Activated T-cell treated with anti-CD3 and anti-CD28 coated beads, Interleukin-2, amount 50 U/mL, for 48 hours (primary cell): ENCODE measurements around the gene AP2A2.

Source experiments
- DNase-seq, 2 experiments: peaks; one replicate each; pipeline ENCODE4 v3.0.0-alpha.2; 2020

Gene AP2A2

GRCh38 chr11:977830-978720 lies 52.4 kb downstream of the AP2A2 start:
- DNase-seq = no peak

GRCh38 chr11:978781-979180 lies 53.1 kb downstream of the AP2A2 start:
- no peak for DNase-seq

GRCh38 chr11:980438-981357 lies 55.0 kb downstream of the AP2A2 start:
- no peak for DNase-seq

- no peak for DNase-seq
Observed at GRCh38 chr11:981764-982163, 56.1 kb downstream of the AP2A2 start.

GRCh38 chr11:984546-984945 lies 58.9 kb downstream of the AP2A2 start:
- DNase-seq = no peak

GRCh38 chr11:985406-985805 lies 59.7 kb downstream of the AP2A2 start:
- DNase-seq = no peak

GRCh38 chr11:985848-986247 lies 60.2 kb downstream of the AP2A2 start:
- DNase-seq = no peak

GRCh38 chr11:986270-986951 lies 60.7 kb downstream of the AP2A2 start:
- no peak for DNase-seq

DNA sequence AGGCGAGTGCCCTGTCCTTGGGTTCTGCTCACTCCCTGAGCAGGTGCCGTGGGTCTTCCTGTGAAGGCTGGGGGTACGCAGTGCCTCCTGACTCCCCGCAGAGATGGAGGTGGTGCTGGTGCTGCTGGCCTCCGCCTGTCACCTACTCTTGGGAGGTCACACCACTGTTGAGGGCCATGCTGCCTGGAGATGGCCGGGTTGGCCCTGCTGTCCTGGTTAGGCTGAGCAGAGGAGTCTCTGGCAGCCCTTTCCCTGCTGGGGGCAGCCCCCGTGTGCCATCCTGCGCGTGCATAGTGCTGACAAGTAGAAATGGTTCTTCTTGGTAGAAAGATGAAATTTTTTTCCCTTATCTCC lies 61.3 kb downstream of the AP2A2 start:
- DNase-seq = no peak

GRCh38 chr11:987671-988070 lies 62.0 kb downstream of the AP2A2 start:
- no peak for DNase-seq

GRCh38 chr11:990101-990500 lies 64.4 kb downstream of the AP2A2 start:
- no peak for DNase-seq

GRCh38 chr11:991034-991433 lies 65.4 kb downstream of the AP2A2 start:
- no peak for DNase-seq

GRCh38 chr11:991711-992307 lies 66.1 kb downstream of the AP2A2 start:
- DNase-seq = no peak

GRCh38 chr11:992577-992976 lies 66.9 kb downstream of the AP2A2 start:
- no peak for DNase-seq

DNA sequence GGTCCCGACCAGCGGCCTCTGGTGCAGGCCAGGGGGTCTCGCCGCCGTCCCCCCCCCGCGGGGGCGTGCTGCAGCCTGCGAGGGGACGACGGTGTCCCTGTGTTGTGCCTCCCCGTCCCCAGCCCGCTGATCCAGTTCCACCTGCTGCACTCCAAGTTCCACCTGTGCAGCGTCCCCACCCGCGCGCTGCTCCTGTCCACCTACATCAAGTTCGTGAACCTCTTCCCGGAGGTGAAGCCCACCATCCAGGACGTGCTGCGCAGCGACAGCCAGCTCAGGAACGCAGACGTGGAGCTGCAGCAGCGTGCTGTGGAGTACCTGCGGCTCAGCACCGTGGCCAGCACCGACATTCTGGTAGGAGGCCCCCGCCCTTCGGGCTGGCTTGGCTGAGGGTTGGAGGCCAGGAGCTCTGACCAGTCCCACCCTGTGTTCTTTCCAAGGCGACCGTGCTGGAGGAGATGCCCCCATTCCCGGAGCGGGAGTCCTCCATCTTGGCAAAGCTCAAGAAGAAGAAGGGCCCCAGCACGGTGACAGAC lies 68.0 kb downstream of the AP2A2 start:
- DNase-seq = no peak

DNA sequence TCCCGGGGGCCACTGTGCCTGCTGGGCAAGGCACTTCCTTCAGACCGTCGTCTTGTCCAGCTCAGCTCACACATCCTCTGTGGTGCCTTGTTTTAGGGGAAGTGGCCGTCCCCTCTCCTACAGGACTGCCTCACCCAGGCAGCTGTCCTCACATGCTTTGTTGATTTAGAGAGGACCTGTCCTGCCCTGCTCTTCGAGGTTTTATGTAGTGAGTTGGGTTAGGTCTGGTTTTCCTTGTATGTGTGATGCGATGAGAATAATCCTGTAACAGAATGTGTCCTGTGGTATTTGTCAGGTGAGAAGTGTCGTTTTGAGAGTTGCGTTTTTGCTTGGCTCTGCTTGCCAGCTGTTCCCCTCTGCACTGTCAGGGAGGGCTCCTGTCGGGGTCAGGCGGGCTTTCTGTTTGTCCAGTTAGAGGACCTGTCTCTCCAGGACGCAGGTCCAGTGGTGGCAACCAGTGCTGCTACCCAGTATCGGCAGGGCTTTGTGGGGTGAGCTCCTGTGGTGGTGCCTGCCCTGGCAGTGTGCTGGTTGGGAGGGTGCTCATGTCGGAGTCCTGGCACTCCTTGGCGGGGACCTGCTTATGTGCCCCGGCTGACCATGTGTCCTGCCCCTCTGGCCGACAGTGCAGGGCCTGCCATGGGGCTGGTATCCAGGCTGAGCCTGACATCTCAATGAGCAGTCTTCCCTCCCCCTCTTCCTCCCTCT lies 69.5 kb downstream of the AP2A2 start:
- no peak for DNase-seq

GRCh38 chr11:995752-996420 lies 70.2 kb downstream of the AP2A2 start:
- no peak for DNase-seq

- DNase-seq = no peak
Observed at GRCh38 chr11:996681-997080, 71.0 kb downstream of the AP2A2 start.

- DNase-seq = no peak
Observed at GRCh38 chr11:997907-998306, 72.2 kb downstream of the AP2A2 start.

GRCh38 chr11:999009-999408 lies 73.3 kb downstream of the AP2A2 start:
- no peak for DNase-seq
